GM23338 (cell line): Measurements from ENCODE around the gene PTGDR2. TPM values are rescaled to one million over a fixed set of nuclear protein-coding genes. Genes with fewer than 3 reads are reported as not detected.
A peak's percentile ranks its signal among the peaks of the same experiment; 100 is the strongest.

Source experiments
- ATAC-seq: fragments of 200-7000 bp; cut with Tn5 transposase; 3 replicates; pipeline ENCODE4 v1.9.1; 2020
- DNase-seq: peaks from one replicate; pipeline ENCODE4 v3.0.0-alpha.2; 2015; ENCODE audit warnings: low spot score
- H2AFZ ChIP-seq: fragments of 200-600 bp; sonication (generic); 2 replicates; pipeline ENCODE4 v1.8.0; 2016; ENCODE audit warnings: antibody characterized with exemption, mild to moderate bottlenecking, moderate library complexity
- H3F3A ChIP-seq: fragments of 200-600 bp; sonication (generic); replicated peaks from 2 replicates; pipeline ENCODE4 v1.8.0; 2017; ENCODE audit warnings: antibody characterized with exemption, mixed run types, low read depth
- H3K27ac ChIP-seq: fragments of 200-600 bp; sonication (generic); 2 replicates; pipeline ENCODE4 v1.6.1; 2016; ENCODE audit warnings: low read depth
- H3K27me3 ChIP-seq: fragments of 200-600 bp; sonication (generic); 2 replicates; pipeline ENCODE4 v1.8.0; 2016; ENCODE audit warnings: mild to moderate bottlenecking, mixed run types, moderate library complexity; ENCODE audit not compliant: insufficient read depth
- H3K36me3 ChIP-seq: fragments of 200-600 bp; sonication (generic); 2 replicates; pipeline ENCODE4 v1.8.0; 2016; ENCODE audit warnings: mild to moderate bottlenecking; ENCODE audit not compliant: insufficient read depth
- H3K4me1 ChIP-seq: fragments of 200-600 bp; sonication (generic); 2 replicates; pipeline ENCODE4 v1.8.0; 2016; ENCODE audit warnings: mild to moderate bottlenecking, moderate library complexity; ENCODE audit not compliant: insufficient read depth
- H3K4me2 ChIP-seq: fragments of 200-600 bp; sonication (generic); 2 replicates; pipeline ENCODE4 v1.7.1; 2017; ENCODE audit warnings: mixed run types
- H3K4me3 ChIP-seq: fragments of 200-600 bp; sonication (generic); 2 replicates; pipeline ENCODE4 v1.6.1; 2016; ENCODE audit warnings: mixed run types
- H3K79me2 ChIP-seq: fragments of 200-600 bp; sonication (generic); replicated peaks from 2 replicates; pipeline ENCODE4 v1.8.0; 2017; ENCODE audit warnings: mild to moderate bottlenecking; ENCODE audit not compliant: insufficient read depth
- H3K9me2 ChIP-seq: fragments of 200-600 bp; sonication (generic); 2 replicates; pipeline ENCODE4 v1.8.0; 2017; ENCODE audit not compliant: insufficient read depth
- H4K20me1 ChIP-seq: fragments of 200-600 bp; sonication (generic); replicated peaks from 2 replicates; pipeline ENCODE4 v1.8.0; 2017; ENCODE audit warnings: mild to moderate bottlenecking; ENCODE audit not compliant: insufficient read depth
- H3K27ac Mint-ChIP-seq: 2 replicates; pipeline ENCODE4 v1.8.0; 2020; ENCODE audit warnings: inconsistent platforms, mild to moderate bottlenecking, moderate library complexity, mixed read lengths
- H3K27me3 Mint-ChIP-seq: 3 replicates; pipeline ENCODE4 v1.8.0; 2022; ENCODE audit warnings: low read depth, mild to moderate bottlenecking, moderate library complexity, mixed read lengths, inconsistent platforms; ENCODE audit not compliant: insufficient read depth, poor library complexity
- H3K36me3 Mint-ChIP-seq: 3 replicates; pipeline ENCODE4 v1.8.0; 2021; ENCODE audit warnings: low read depth, mild to moderate bottlenecking, inconsistent platforms, moderate library complexity, mixed read lengths
- H3K4me1 Mint-ChIP-seq: 3 replicates; pipeline ENCODE4 v1.8.0; 2020; ENCODE audit warnings: mild to moderate bottlenecking, inconsistent platforms, mixed read lengths
- H3K4me3 Mint-ChIP-seq: 3 replicates; pipeline ENCODE4 v1.8.0; 2021; ENCODE audit warnings: moderate library complexity, mild to moderate bottlenecking, inconsistent platforms, mixed read lengths
- H3K9me3 Mint-ChIP-seq: 3 replicates; pipeline ENCODE4 v1.8.0; 2020; ENCODE audit warnings: moderate library complexity, mild to moderate bottlenecking, inconsistent platforms, mixed read lengths
- CREB1 ChIP-seq: fragments of 250-450 bp; sonication (Bioruptor Pico); IDR thresholded peaks from 2 replicates; pipeline ENCODE4 v1.5.0; 2020; ENCODE audit warnings: low read depth, mild to moderate bottlenecking, moderate library complexity
- CTCF ChIP-seq, 2 experiments: fragments of 200-600 bp in 1 of 2; sonication (generic) in 1 of 2; conservative IDR thresholded peaks; 2 replicates each; pipeline versions ENCODE4 v1.5.1 to v1.6.1; 2016 to 2017; ENCODE audit warnings: antibody characterized with exemption in 2 of 2, low read depth in 2 of 2, mild to moderate bottlenecking in 2 of 2, moderate library complexity in 1 of 2
- ETS1 ChIP-seq: IDR thresholded peaks from 2 replicates; pipeline ENCODE4 v1.6.1; 2016; ENCODE audit warnings: antibody characterized with exemption
- EZH2 ChIP-seq: fragments of 200-600 bp; sonication (generic); IDR thresholded peaks from one replicate; pipeline ENCODE4 v1.8.0; 2017; ENCODE audit warnings: antibody characterized with exemption, mild to moderate bottlenecking, low read depth; ENCODE audit not compliant: unreplicated experiment
- EZH2phosphoT487 ChIP-seq: fragments of 200-600 bp; sonication (generic); IDR thresholded peaks from one replicate; pipeline ENCODE4 v1.8.1; 2018; ENCODE audit warnings: antibody characterized with exemption; ENCODE audit not compliant: unreplicated experiment
- JUNB ChIP-seq: IDR thresholded peaks from one replicate; pipeline ENCODE4 v1.6.1; 2016; ENCODE audit warnings: antibody characterized with exemption; ENCODE audit not compliant: unreplicated experiment
- NANOG ChIP-seq: IDR thresholded peaks from 2 replicates; pipeline ENCODE4 v1.6.1; 2016; ENCODE audit warnings: antibody characterized with exemption, borderline replicate concordance
- POLR2AphosphoS5 ChIP-seq: IDR thresholded peaks from 2 replicates; pipeline ENCODE4 v1.6.1; 2016; ENCODE audit warnings: antibody characterized with exemption, low read depth
- STAT1 ChIP-seq: IDR thresholded peaks from one replicate; pipeline ENCODE4 v1.6.1; 2016; ENCODE audit warnings: antibody characterized with exemption; ENCODE audit not compliant: unreplicated experiment
- ZNF114 ChIP-seq: fragments of 250-450 bp; sonication (Bioruptor Pico); IDR thresholded peaks from 2 replicates; pipeline ENCODE4 v1.5.0; 2020; ENCODE audit warnings: mild to moderate bottlenecking, moderate library complexity
- ZNF331 ChIP-seq: fragments of 250-450 bp; sonication (Bioruptor Pico); IDR thresholded peaks from 2 replicates; pipeline ENCODE4 v1.5.0; 2020; ENCODE audit warnings: low read depth, mild to moderate bottlenecking, moderate library complexity
- ZNF462 ChIP-seq: fragments of 250-450 bp; sonication (Bioruptor Pico); IDR thresholded peaks from 2 replicates; pipeline ENCODE4 v1.5.0; 2020; ENCODE audit warnings: mild to moderate bottlenecking, moderate library complexity
- polyA plus RNA-seq: library from polyadenylated mRNA; unstranded; fragments of >200 nt; fragmentation: Nextera tagmentation; extraction: Ambion mirVana; gene quantifications from 2 replicates; pipeline ENCODE4 v1.2.1, GENCODE V29; 2016
- total RNA-seq: library from RNA; depleted of rRNA; stranded (reverse); fragments of >200 nt; shearing (Covaris generic); gene quantifications from 2 replicates; pipeline ENCODE4 v1.2.3, GENCODE V29; 2014
- TF ChIP-seq, protein P1 (sequence below): IDR thresholded peaks from one replicate; pipeline ENCODE4 v1.6.1; 2018; ENCODE audit warnings: antibody characterized with exemption; ENCODE audit not compliant: unreplicated experiment

PTGDR2 gene
- total and polyA plus RNA-seq, 2 experiments from 2014 or later: 0.24 to 0.73 TPM

GRCh38 chr11:60842668-60843600, 12.8 kb downstream of the PTGDR2 start:
- H3K9me3 Mint-ChIP-seq: no peaks in the 10 kb centered on the region; the same call in 1 of the 3 replicates

More at GRCh38 chr11:60842668-60843600, 12.8 kb downstream of the PTGDR2 start:
- 0 out of 2 replicates have a peak, but pooled peaks cover 4% of the 10 kb centered on the region for H3K9me2 ChIP-seq
- no peaks in the 10 kb centered on the region for H3K27me3 ChIP-seq
- TF ChIP-seq STAT1: no peak
- no peak for TF ChIP-seq POLR2AphosphoS5
- no peak for TF ChIP-seq ZNF462 (CRISPR knock-in tag)
- no peak for TF ChIP-seq CREB1 (CRISPR knock-in tag)
- TF ChIP-seq JUNB: no peak
- no peak for TF ChIP-seq ETS1
- no peak for TF ChIP-seq EZH2phosphoT487
- TF ChIP-seq EZH2: no peak
- no peak for TF ChIP-seq ZNF331 (CRISPR knock-in tag)
- TF ChIP-seq CTCF (conservative IDR thresholded peaks at IDR 0.05; ENCODE audit: low read depth in 2 of 2): no peak
- TF ChIP-seq ZNF114 (CRISPR knock-in tag): no peak
- no peak for TF ChIP-seq NANOG
- TF ChIP-seq, protein P1, sequence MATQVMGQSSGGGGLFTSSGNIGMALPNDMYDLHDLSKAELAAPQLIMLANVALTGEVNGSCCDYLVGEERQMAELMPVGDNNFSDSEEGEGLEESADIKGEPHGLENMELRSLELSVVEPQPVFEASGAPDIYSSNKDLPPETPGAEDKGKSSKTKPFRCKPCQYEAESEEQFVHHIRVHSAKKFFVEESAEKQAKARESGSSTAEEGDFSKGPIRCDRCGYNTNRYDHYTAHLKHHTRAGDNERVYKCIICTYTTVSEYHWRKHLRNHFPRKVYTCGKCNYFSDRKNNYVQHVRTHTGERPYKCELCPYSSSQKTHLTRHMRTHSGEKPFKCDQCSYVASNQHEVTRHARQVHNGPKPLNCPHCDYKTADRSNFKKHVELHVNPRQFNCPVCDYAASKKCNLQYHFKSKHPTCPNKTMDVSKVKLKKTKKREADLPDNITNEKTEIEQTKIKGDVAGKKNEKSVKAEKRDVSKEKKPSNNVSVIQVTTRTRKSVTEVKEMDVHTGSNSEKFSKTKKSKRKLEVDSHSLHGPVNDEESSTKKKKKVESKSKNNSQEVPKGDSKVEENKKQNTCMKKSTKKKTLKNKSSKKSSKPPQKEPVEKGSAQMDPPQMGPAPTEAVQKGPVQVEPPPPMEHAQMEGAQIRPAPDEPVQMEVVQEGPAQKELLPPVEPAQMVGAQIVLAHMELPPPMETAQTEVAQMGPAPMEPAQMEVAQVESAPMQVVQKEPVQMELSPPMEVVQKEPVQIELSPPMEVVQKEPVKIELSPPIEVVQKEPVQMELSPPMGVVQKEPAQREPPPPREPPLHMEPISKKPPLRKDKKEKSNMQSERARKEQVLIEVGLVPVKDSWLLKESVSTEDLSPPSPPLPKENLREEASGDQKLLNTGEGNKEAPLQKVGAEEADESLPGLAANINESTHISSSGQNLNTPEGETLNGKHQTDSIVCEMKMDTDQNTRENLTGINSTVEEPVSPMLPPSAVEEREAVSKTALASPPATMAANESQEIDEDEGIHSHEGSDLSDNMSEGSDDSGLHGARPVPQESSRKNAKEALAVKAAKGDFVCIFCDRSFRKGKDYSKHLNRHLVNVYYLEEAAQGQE: no peak
- H2AFZ ChIP-seq: no peak overlapping the region; the same call in 1 of the 2 replicates
- H4K20me1 ChIP-seq: peaks cover 21% of the 10 kb centered on the region
- peaks cover 18% of the 10 kb centered on the region for H3K4me1 ChIP-seq
- DNase-seq (no peak), ATAC-seq (no peak)
- Mint-ChIP-seq H3K27ac (peak overlapping the region; percentile 72), H3K36me3 (peaks cover 21% of the 10 kb centered on the region), H3K27me3 (peaks cover 31% of the 10 kb centered on the region), H3K4me1 (peaks cover 36% of the 10 kb centered on the region), H3K4me3 (peak overlapping the region; percentile 93)
- peaks cover 49% of the 10 kb centered on the region for H3K79me2 ChIP-seq
- H3K4me3 ChIP-seq: peak overlapping the region; percentile 93
- H3K36me3 ChIP-seq: no peaks in the 10 kb centered on the region
- H3K4me2 ChIP-seq: peak overlapping the region; percentile 96
- H3F3A ChIP-seq: no peaks in the 10 kb centered on the region
- H3K27ac ChIP-seq: no peak overlapping the region
